ENCODE results near the gene VPS36. TPM values are rescaled to one million over a fixed set of nuclear protein-coding genes. Genes with fewer than 3 reads are reported as not detected.

Gene VPS36
- total and polyA plus RNA-seq, 9 of the 15 experiments (the other 6 are each of a cell fraction or from before 2014, with no cell fraction given) = 8.4 to 30.6 (median 23.7) TPM

DNA sequence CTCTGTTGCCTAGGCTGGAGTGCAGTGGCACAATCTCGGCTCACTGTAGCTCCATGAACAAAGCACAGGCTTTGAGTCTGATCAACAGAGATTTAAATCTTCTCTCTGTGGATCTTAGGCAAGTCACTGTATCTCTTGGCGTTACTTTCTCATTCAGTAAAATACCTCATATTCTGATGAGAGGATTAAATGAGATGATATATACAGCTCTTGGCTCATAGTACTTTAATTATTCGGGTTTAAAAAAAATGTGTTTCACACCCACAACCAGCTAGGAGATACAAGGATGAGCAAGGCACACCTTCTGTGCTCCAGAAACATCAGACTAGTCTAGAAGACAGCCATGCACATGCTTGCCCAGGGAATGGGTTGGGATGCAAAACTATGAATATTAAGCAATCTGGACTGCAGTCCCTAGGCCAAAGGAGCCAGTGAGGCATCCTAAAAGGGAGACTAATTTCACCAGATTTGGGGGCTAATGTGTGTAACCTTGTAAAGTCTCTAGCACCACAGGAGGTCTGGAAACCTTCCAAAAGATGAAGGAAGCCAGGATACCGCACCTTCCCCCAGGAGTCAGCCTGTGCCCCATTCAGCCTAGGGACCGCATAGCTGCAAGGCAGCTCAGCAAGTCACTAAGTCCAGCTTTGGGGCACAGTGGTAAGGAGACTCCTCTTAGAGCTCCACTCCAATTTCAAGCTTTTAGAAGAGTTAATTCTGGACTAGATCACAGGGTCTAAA lies 2.5 kb downstream of the VPS36 start:
- Histone ChIP-seq H4K20me1 (replicated peaks; ENCODE audit: control insufficient read depth, insufficient read depth, low read length) (no peaks in the 10 kb centered on the region), H3K9ac (ENCODE audit: insufficient read depth in 1 of 2, low read depth in 2 of 2, low read length in 2 of 2) (no peak overlapping the region), H3K27me3 (ENCODE audit: control insufficient read depth in 2 of 2, insufficient read depth in 2 of 2, low read length in 2 of 2) (no peaks in the 10 kb centered on the region), H3K9me3 (replicated peaks; ENCODE audit: control insufficient read depth, insufficient read depth, low read depth, low read length) (no peaks in the 10 kb centered on the region), H3K4me3 (no peak overlapping the region), H3K9me1 (ENCODE audit: control insufficient read depth, insufficient read depth, low read length) (no peaks in the 10 kb centered on the region), H3K27ac (ENCODE audit: extremely low read depth, low read depth, low read length) (no peak overlapping the region), H2AFZ (ENCODE audit: low read depth, low read length) (no peak overlapping the region), H3K79me2 (ENCODE audit: control insufficient read depth, insufficient read depth, low read length) (peaks cover 59% of the 10 kb centered on the region), H3K4me1 (replicated peaks in 1 of 2; ENCODE audit: control insufficient read depth in 2 of 2, insufficient read depth in 2 of 2, low read length in 2 of 2) (peaks cover 0 to 5% of the 10 kb centered on the region in 2 experiments; a peak in 2 of 5 replicates), H3K36me3 (ENCODE audit: control insufficient read depth, insufficient read depth, low read length) (peaks cover 23% of the 10 kb centered on the region; the same call in 2 of the 3 replicates), H3K4me2 (ENCODE audit: insufficient read depth, low read length) (no peak overlapping the region)
- POLR2A ChIA-PET = interaction anchor here (0.7 to 1.0 kb wide), 2 partner anchors 14 to 20 kb away, joined by 3 read pairs; no protein-coding TSS in a partner anchor
- 74% methylated on average over 5 of the region's 5 CpGs for WGBS (ENCODE audit: insufficient coverage, low coverage, missing lambda C conversion rate)
- no TSS peak for BruUV-seq (replicated peaks)
- no peak for ATAC-seq
- no peak for FAIRE-seq
- no peak for TF ChIP-seq E2F4 (CRISPR knock-in tag; IDR thresholded peaks at IDR 0.05; ENCODE audit: low read depth)
- TF ChIP-seq ZNF354B (CRISPR knock-in tag; IDR thresholded peaks at IDR 0.05) = no peak
- TF ChIP-seq ETV1 (tag; conservative IDR thresholded peaks at IDR 0.05; ENCODE audit: low read depth) = no peak
- no peak for TF ChIP-seq ATF4 (CRISPR knock-in tag; IDR thresholded peaks at IDR 0.05)
- TF ChIP-seq MBD2 (IDR thresholded peaks at IDR 0.05; ENCODE audit: borderline replicate concordance, low read depth) = no peak
- no peak for TF ChIP-seq FOXO4 (CRISPR knock-in tag; IDR thresholded peaks at IDR 0.05)
- intact Hi-C loops (cut with micrococcal nuclease) = no loop called here
- in situ Hi-C loops (cut with MboI) = no loop called here
- peak in 1 of 4 experiments; percentile 11 for DNase-seq (ENCODE audit: extremely low read depth in 1 of 4, low spot score in 3 of 4)
- CTCF ChIA-PET (ENCODE audit: low intra/inter-chr PET ratio) = interaction anchor here (0.6 kb wide), 1 partner anchor 44 kb away, joined by 3 read pairs; no protein-coding TSS in a partner anchor
